Type B pancreatic cell (in vitro differentiated cells): ENCODE data around the gene PPARG. TPM values are rescaled to one million over a fixed set of nuclear protein-coding genes. Genes with fewer than 3 reads are reported as not detected.

Source experiments
- DNase-seq: peaks from one replicate; pipeline ENCODE4 v3.0.0; 2021; ENCODE audit warnings: mixed read lengths; ENCODE audit not compliant: unreplicated experiment; ENCODE audit errors: extremely low spot score
- H3K27ac Mint-ChIP-seq: 2 replicates; pipeline ENCODE4 v1.8.0; 2021; ENCODE audit warnings: mild to moderate bottlenecking, mixed read lengths
- H3K27me3 Mint-ChIP-seq: 2 replicates; pipeline ENCODE4 v1.8.0; 2021; ENCODE audit warnings: mixed read lengths
- H3K36me3 Mint-ChIP-seq: 2 replicates; pipeline ENCODE4 v1.8.0; 2021; ENCODE audit warnings: mixed read lengths
- H3K4me1 Mint-ChIP-seq: one replicate; pipeline ENCODE4 v1.8.0; 2021; ENCODE audit warnings: mixed read lengths; ENCODE audit not compliant: unreplicated experiment
- H3K4me3 Mint-ChIP-seq: 2 replicates; pipeline ENCODE4 v1.8.0; 2021; ENCODE audit warnings: mild to moderate bottlenecking, mixed read lengths
- H3K9me3 Mint-ChIP-seq: 2 replicates; pipeline ENCODE4 v1.8.0; 2021; ENCODE audit warnings: mixed read lengths
- total RNA-seq: library from RNA; stranded (reverse); gene quantifications from 2 replicates; pipeline ENCODE4 v1.2.1, GENCODE V29; 2021; ENCODE audit warnings: low replicate concordance
- TF ChIP-seq, protein P1 (sequence below): fragments of 200-600 bp; sonication (generic); conservative IDR thresholded peaks from 2 replicates; pipeline ENCODE4 v1.5.0; 2021; ENCODE audit warnings: antibody characterized with exemption, mild to moderate bottlenecking

Gene PPARG
- total RNA-seq, 1 donor from 2014 or later = 21.5 TPM

DNA sequence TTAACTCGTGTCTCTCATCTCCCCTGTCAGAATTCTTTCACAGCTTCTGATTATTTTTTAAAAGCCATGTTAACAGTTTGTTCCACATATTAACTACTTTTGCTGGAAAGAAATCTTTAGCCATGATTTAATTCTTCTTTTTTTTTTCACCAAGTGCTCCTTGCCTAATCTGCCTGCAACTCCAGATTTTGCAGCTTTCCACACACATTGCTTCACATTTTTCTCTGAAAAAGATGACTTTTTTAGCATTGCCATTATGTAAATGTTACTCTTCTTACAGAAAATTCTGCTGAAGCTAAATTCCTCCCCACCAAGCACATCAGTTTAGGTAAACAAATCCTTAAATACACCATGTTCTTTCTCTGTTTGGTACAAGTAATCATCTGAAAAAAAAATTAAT is 23.4 kb upstream of the PPARG start:
- DNase-seq = no peak
- H3K4me3 Mint-ChIP-seq = no peak overlapping the region
- no peaks in the 10 kb centered on the region for H3K27me3 Mint-ChIP-seq
- no peaks in the 10 kb centered on the region for H3K9me3 Mint-ChIP-seq
- no peaks in the 10 kb centered on the region for H3K36me3 Mint-ChIP-seq
- TF ChIP-seq, protein P1, sequence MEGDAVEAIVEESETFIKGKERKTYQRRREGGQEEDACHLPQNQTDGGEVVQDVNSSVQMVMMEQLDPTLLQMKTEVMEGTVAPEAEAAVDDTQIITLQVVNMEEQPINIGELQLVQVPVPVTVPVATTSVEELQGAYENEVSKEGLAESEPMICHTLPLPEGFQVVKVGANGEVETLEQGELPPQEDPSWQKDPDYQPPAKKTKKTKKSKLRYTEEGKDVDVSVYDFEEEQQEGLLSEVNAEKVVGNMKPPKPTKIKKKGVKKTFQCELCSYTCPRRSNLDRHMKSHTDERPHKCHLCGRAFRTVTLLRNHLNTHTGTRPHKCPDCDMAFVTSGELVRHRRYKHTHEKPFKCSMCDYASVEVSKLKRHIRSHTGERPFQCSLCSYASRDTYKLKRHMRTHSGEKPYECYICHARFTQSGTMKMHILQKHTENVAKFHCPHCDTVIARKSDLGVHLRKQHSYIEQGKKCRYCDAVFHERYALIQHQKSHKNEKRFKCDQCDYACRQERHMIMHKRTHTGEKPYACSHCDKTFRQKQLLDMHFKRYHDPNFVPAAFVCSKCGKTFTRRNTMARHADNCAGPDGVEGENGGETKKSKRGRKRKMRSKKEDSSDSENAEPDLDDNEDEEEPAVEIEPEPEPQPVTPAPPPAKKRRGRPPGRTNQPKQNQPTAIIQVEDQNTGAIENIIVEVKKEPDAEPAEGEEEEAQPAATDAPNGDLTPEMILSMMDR = no peak
- no peaks in the 10 kb centered on the region for H3K4me1 Mint-ChIP-seq
- no peak overlapping the region for H3K27ac Mint-ChIP-seq

DNA sequence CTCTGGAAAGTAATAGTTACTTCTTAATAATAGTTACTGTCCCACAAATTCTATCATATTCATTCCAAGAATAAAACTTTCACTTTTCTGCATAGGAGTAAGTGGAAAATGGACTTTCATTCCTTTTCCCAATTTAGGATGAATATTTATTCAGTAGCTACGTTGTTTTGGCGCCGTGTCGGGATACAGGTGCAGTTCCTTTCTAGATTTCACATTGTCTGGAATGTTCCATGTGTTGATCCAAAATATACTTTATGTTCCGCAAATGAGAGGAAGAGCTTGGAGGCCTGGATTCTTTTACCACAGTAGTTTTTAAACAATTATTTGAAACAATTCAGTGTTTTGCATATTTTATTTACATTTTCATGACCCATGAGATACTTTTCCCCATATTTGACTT is 22.8 kb upstream of the PPARG start:
- Mint-ChIP-seq H3K27me3 (no peaks in the 10 kb centered on the region), H3K36me3 (no peaks in the 10 kb centered on the region), H3K9me3 (no peaks in the 10 kb centered on the region), H3K27ac (no peak overlapping the region), H3K4me1 (no peaks in the 10 kb centered on the region), H3K4me3 (no peak overlapping the region)
- DNase-seq = no peak
- TF ChIP-seq, protein P1 = no peak

DNA sequence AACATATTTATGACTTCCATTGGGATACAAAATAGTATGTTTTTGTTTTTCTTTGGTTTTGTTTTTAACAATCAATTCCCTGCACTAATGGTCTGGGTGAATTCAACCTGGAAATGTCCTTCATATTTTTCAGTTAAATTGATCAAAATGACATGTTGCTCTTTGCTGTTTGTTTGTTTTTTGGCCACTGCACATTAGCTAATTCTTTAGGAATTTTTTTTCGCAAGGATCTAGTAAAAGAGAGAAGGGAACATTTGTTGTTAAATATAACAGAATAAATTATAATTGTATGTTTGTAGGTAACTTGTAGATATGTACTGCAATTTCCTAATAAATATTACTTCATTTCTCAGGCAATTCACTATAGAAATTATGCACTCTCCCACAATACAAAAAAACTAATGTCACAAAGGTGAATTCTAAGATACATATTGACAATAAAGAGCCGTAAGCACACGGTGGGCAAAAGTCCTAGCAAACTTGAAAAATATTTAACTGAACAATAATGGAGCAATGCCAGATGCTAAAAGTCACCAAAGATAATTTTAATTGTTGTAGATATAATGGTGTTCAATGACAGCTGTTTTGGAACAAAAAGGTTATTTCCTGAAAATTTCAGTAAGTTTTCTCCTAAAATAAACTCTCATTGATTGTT is 21.4 kb upstream of the PPARG start:
- Mint-ChIP-seq H3K27ac (no peak overlapping the region), H3K9me3 (no peaks in the 10 kb centered on the region), H3K27me3 (no peaks in the 10 kb centered on the region), H3K36me3 (no peaks in the 10 kb centered on the region), H3K4me1 (no peaks in the 10 kb centered on the region), H3K4me3 (no peak overlapping the region)
- DNase-seq = no peak
- TF ChIP-seq, protein P1 = no peak

DNA sequence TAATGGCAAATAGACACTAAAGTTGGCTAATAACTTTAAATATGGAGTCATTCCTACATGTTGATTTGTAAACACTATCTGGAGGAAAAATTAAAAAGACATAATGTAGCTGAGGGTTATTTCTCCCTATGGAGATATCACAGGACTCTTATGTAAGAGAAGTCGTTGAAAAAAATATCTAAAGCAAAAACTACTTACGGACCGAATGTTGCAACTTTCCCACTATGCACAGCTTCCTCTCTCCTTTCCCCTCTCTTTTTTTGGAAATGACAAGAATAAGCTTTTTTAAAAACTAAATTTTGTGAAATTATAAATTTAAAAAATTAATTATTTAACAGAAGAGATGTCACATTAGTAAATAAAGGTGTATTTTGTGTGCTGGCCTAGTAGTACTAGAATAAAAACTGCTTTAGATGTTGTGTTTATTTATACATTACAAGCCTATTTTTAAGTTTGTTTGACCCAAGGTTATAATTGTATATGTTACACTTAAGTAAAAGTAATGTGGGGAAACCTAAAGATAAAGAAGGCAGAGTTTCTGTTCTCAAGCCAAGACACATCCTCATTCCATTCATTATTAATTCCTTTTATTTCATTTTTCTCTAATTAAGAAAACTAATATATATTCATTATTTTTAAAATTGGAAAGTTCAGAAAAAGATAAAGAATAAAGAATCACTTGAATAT is 20.7 kb upstream of the PPARG start:
- no peaks in the 10 kb centered on the region for H3K36me3 Mint-ChIP-seq
- H3K4me1 Mint-ChIP-seq = no peaks in the 10 kb centered on the region
- no peaks in the 10 kb centered on the region for H3K27me3 Mint-ChIP-seq
- TF ChIP-seq, protein P1 = no peak
- no peak for DNase-seq
- H3K4me3 Mint-ChIP-seq = no peak overlapping the region
- H3K9me3 Mint-ChIP-seq = no peaks in the 10 kb centered on the region
- no peak overlapping the region for H3K27ac Mint-ChIP-seq

DNA sequence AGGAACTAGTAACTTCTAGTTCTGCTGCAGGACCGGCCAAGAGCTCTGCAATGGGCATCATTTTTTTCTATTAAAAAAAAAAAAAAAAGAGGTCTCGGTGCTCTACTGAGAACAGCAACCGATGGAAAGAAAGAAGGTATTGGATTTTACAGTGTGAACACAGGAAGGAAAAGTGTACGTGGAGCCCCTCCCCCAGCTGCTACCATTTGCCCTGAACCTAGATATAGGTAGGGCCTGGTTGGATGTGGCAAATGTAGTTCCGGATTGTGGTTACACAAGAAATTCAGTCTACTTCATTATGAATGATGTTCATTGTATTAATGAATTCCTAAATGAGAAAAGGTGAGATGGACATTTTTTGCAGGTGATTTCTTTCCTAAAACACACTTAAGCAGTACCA is 17.9 kb upstream of the PPARG start:
- Mint-ChIP-seq H3K4me3 (no peak overlapping the region), H3K36me3 (no peaks in the 10 kb centered on the region), H3K27ac (no peak overlapping the region), H3K27me3 (peaks cover 5% of the 10 kb centered on the region), H3K4me1 (no peaks in the 10 kb centered on the region), H3K9me3 (no peaks in the 10 kb centered on the region)
- TF ChIP-seq, protein P1 = no peak
- no peak for DNase-seq
